ENCODE results near the gene LIN54. TPM values are rescaled to one million over a fixed set of nuclear protein-coding genes. Genes with fewer than 3 reads are reported as not detected.
A peak's percentile ranks its signal among the peaks of the same experiment; 100 is the strongest.

Gene LIN54
- total and polyA plus RNA-seq, 2 of the 13 experiments (the other 11 are each of a cell fraction or from before 2014, with no cell fraction given): 25.2 to 32.9 TPM

DNA sequence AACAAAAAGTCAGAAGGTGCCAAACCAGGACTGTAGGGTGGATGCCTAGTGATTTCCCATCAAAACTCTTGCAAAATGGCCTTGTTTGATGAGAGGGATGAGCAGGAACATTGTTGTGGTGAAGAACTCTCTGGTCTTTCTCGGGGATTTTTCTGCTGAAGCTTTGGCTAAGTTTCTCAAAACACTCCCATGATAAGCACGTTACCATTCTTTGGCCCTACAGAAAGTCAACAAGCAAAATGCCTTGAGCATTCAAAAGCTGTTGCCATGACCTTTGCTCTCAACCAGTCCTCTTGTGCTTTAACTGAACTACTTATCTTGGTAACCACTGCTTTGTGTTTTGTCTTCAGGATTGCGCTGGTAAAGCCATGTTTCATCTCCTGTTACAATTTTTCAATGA, 116.7 kb downstream of the LIN54 start (continued):
- TF ChIP-seq BCLAF1 (IDR thresholded peaks at IDR 0.05) (no peak), ZMAT3 (CRISPR knock-in tag; conservative IDR thresholded peaks at IDR 0.05) (no peak), MATR3 (CRISPR knock-in tag; IDR thresholded peaks at IDR 0.05) (no peak), POGZ (CRISPR knock-in tag; IDR thresholded peaks at IDR 0.05) (0 out of 2 replicates have a peak, but pooled peaks have one; percentile 35), ZNF362 (CRISPR knock-in tag; IDR thresholded peaks at IDR 0.05; ENCODE audit: borderline replicate concordance) (no peak), ZFP36L2 (CRISPR knock-in tag; IDR thresholded peaks at IDR 0.05) (no peak), PHF21A (CRISPR knock-in tag; IDR thresholded peaks at IDR 0.05) (no peak), ZNF274 (CRISPR knock-in tag; IDR thresholded peaks at IDR 0.05) (no peak), TAF15 (IDR thresholded peaks at IDR 0.05; ENCODE audit: low read depth, low read length, poor library complexity, severe bottlenecking) (no peak), PPARG (CRISPR knock-in tag; conservative IDR thresholded peaks at IDR 0.05) (no peak), RCOR2 (CRISPR knock-in tag; IDR thresholded peaks at IDR 0.05) (no peak), NFKB2 (CRISPR knock-in tag; IDR thresholded peaks at IDR 0.05; ENCODE audit: borderline replicate concordance) (no peak), REXO4 (CRISPR knock-in tag; IDR thresholded peaks at IDR 0.05; ENCODE audit: borderline replicate concordance) (no peak), CEBPG (CRISPR knock-in tag; IDR thresholded peaks at IDR 0.05) (no peak), HNF4A (CRISPR knock-in tag; IDR thresholded peaks at IDR 0.05) (peak; percentile 73), HNRNPLL (IDR thresholded peaks at IDR 0.05; ENCODE audit: low read depth, low read length, poor library complexity, severe bottlenecking) (no peak)
- TF ChIP-seq, protein P1, sequence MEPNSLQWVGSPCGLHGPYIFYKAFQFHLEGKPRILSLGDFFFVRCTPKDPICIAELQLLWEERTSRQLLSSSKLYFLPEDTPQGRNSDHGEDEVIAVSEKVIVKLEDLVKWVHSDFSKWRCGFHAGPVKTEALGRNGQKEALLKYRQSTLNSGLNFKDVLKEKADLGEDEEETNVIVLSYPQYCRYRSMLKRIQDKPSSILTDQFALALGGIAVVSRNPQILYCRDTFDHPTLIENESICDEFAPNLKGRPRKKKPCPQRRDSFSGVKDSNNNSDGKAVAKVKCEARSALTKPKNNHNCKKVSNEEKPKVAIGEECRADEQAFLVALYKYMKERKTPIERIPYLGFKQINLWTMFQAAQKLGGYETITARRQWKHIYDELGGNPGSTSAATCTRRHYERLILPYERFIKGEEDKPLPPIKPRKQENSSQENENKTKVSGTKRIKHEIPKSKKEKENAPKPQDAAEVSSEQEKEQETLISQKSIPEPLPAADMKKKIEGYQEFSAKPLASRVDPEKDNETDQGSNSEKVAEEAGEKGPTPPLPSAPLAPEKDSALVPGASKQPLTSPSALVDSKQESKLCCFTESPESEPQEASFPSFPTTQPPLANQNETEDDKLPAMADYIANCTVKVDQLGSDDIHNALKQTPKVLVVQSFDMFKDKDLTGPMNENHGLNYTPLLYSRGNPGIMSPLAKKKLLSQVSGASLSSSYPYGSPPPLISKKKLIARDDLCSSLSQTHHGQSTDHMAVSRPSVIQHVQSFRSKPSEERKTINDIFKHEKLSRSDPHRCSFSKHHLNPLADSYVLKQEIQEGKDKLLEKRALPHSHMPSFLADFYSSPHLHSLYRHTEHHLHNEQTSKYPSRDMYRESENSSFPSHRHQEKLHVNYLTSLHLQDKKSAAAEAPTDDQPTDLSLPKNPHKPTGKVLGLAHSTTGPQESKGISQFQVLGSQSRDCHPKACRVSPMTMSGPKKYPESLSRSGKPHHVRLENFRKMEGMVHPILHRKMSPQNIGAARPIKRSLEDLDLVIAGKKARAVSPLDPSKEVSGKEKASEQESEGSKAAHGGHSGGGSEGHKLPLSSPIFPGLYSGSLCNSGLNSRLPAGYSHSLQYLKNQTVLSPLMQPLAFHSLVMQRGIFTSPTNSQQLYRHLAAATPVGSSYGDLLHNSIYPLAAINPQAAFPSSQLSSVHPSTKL (CRISPR knock-in tag; IDR thresholded peaks at IDR 0.05): peak; percentile 73
- TF ChIP-seq, protein P2, sequence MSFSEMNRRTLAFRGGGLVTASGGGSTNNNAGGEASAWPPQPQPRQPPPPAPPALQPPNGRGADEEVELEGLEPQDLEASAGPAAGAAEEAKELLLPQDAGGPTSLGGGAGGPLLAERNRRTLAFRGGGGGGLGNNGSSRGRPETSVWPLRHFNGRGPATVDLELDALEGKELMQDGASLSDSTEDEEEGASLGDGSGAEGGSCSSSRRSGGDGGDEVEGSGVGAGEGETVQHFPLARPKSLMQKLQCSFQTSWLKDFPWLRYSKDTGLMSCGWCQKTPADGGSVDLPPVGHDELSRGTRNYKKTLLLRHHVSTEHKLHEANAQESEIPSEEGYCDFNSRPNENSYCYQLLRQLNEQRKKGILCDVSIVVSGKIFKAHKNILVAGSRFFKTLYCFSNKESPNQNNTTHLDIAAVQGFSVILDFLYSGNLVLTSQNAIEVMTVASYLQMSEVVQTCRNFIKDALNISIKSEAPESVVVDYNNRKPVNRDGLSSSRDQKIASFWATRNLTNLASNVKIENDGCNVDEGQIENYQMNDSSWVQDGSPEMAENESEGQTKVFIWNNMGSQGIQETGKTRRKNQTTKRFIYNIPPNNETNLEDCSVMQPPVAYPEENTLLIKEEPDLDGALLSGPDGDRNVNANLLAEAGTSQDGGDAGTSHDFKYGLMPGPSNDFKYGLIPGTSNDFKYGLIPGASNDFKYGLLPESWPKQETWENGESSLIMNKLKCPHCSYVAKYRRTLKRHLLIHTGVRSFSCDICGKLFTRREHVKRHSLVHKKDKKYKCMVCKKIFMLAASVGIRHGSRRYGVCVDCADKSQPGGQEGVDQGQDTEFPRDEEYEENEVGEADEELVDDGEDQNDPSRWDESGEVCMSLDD (CRISPR knock-in tag; IDR thresholded peaks at IDR 0.05; ENCODE audit: borderline replicate concordance): no peak
- TF ChIP-seq, protein P3, sequence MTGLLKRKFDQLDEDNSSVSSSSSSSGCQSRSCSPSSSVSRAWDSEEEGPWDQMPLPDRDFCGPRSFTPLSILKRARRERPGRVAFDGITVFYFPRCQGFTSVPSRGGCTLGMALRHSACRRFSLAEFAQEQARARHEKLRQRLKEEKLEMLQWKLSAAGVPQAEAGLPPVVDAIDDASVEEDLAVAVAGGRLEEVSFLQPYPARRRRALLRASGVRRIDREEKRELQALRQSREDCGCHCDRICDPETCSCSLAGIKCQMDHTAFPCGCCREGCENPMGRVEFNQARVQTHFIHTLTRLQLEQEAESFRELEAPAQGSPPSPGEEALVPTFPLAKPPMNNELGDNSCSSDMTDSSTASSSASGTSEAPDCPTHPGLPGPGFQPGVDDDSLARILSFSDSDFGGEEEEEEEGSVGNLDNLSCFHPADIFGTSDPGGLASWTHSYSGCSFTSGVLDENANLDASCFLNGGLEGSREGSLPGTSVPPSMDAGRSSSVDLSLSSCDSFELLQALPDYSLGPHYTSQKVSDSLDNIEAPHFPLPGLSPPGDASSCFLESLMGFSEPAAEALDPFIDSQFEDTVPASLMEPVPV (CRISPR knock-in tag; IDR thresholded peaks at IDR 0.05): no peak
